GM19043 (cell line): ENCODE data around the gene PHLDB3.
"Not testable (repeated sequence)": the region's sequence is repeated elsewhere in the genome, so short reads cannot be mapped to it uniquely, and the experiment has no call there.

Experiments used
- ATAC-seq: cut with Tn5 transposase; IDR thresholded peaks from one replicate; pipeline ENCODE4 v1.9.1; 2021; ENCODE audit warnings: low read depth; ENCODE audit not compliant: unreplicated experiment

Gene PHLDB3

DNA sequence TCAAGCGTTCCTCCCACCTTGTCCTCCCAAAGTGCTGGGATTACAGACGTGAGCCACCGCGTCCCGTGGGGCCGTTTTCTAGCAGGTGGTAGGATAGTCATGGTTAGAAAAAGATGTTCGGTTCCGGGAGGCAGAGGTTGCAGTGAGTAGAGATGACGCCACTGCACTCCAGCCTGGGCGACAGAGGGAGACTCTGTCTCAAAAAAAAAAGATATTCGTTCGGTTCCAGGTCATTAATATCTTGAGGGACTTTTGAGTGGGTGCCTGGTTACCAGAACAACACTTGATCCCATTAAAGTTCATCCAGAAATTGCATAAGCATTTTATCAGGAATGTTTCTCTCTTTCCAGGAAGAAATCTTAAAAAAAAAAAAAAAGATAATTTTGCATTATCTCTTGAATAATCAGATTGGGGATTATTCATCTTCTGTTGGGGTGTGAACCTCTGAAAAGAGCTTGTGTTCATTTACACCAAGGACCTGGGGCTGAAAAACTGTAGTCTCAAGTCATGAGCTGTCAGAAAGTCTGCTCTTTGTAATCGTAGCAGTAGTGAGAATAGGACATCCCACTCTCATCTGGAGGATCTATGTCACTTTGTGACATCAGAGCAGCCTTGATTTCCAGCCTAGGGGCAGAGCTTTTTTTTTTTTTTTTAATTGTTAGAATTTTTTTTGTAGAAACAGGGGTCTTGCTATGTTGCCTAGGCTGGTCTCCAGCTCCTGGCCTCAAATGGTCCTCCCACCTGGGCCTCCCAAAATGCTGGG is 23.5 kb upstream of the PHLDB3 start:
- ATAC-seq = no peak

DNA sequence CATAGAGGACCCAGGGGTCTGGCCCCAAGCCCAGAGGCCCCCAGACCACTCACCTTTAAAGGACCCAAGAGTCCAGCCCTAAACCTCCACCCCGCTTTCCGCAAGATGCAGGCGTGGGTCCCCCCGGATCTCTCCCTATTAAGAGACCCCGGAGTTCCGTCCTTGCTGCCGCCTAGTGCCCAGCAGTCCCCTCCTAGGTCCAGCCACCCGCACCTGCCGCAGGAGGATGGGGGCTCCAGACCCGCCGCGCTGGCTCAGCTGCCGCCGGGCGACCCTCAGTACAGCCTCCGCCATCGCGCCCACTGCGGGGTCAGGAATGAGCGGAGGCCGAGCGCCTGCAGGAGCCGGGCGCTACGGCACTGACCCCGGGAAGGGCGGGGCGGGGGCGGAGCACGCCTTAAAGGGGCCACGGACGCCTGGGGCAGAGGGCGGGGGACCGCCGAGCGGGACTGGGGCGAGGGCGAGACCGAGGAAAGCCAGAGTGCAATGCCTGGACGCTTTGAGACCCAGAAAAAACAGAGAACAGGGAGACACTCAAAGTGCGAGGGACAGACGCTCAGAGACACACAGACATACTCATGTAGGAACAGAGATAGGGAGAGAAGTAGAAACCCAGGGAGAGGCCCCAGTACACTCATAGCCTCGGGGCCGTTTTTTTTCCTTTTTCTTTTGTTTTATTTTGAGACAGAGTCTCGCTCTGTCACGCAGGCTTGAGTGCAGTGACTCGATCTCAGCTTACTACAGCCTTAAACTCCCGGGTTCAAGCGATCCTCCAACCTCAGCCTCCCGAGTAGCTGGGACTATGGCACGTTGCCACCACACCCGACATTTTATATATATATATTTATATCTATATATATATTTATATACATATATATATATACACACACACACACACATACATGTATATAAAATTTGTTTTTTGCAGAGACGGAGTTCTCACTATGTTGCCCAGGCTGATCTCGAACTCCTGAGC is 22.6 kb upstream of the PHLDB3 start, which contains the start of gene ETHE1:
TSS of gene ETHE1 (minus strand) at position 318 of the 976 bp plus-strand sequence. CDS start at position 294, 24 bp downstream.
- no peak for ATAC-seq

DNA sequence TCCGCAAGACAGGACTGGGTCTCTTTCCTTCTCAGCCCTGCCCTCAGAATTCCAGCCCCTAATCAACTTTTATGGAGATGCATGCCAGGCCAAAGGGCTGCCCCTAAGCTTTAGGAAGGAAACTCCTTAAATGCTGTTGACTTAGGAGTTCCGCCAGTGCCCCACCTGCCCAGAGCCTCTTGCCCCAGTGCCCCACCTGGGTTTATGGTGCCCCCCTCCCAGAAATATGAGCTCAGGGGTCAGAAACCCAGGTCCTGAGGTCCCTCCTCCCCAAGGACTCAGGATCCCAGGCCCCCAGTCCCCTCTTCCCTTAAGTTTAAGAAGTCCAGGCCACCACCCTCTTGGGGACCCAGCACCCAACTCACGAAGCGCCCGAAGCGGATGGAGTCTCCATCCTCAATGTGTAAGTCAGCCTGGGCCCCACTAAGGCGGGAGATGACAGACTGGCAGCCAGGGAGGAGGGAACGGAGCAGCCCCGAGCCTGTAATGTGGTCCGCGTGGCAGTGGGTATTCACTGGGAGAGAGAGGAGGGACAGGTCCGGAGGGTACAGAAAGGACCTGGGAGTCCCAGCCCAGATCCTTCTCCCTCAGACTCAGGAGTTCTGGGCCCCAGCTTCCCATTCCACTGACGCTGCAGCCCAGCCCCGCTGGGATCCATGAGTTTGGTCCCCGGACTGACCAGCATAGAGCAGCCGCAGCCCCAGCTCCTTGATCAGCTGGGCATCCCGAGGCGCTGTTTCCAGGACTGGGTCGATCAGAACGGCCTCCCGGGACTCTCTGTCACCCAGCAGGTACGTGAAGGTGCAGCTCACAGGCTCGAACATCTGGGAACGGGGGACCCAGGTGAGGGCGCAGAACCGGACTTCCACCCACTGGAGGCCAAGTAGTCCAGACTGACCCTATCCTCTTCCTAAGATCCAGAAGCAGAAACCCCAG is 21.6 kb upstream of the PHLDB3 start:
- no peak for ATAC-seq

DNA sequence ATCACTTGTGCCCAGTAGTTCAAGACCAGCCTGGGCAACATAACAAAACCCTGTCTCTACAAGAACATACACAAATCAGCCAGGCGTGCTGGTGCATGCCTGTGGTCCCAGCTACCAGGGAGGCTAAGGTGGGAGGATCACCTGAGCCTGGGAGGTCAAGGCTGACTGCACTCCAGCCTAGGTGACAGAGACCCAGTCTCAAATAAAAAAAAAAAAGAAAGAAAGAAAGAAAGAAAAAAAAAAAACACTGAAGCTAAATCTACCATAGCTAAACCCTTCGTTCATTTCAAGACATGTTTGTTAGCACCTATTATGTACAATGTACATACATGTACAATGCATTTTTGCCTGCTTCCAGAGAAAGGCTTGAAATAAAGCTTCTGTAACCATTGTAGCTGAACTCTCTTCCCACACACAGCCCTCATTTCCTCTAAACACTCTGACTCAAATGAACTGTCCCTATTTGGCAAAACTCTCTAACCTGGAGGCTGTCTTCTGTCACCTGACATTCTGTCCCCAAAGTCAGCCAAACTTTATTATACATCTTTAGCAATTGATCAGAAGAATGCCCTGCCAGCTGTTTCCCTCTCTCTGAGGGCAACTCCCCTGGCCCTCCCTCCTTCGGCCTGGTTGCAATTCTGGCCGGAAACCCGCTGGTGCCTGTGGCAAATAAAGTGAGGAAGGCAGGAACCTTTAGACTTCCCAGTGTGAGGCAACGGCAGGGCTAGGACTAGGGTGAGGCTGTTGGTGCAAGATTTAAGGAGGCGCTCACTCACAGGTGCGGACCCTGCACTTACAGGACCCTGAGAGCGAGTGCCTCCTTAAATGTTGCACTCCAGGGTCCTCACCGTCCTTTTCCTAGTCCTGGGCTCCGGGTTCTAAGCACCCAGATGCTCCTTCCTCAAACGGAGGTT is 20.6 kb upstream of the PHLDB3 start:
- ATAC-seq = no peak

DNA sequence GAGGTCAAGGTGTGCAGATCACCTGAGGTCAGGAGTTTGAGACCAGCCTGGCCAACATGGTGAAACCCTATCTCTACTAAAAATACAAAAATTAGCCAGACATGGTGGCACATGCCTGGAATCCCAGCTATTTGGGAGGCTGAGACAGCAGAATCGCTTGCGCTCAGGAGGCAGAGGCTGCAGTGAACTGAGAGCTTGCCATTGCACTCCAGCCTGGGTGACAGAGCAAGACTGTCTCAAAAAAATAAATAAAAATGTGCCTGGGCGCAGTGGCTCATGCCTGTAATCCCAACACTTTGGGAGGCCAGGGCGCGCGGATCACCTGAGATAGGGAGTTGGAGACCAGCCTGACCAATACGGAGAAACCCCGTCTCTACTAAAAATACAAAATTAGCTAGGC is 19.1 kb upstream of the PHLDB3 start:
- not testable (repeated sequence) for ATAC-seq

DNA sequence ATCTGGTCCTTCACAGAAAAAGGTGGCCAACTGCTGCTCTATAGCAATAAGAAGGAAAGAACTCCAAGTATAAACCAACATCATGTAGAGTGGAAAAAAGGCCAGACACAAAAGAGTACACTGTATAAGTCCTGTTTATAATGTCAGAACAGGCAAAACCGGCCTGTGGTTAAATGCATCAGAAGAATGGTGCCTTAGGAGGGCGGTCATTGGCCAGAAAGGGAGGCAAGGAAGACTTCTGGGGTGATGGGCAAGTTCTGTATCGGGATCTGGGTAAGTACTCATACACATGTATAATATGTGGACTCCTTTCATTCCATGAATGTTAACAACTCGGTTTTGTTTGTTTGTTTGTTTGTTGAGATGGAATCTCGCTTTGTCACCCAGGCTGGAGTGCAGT is 18.4 kb upstream of the PHLDB3 start:
- ATAC-seq = no peak

DNA sequence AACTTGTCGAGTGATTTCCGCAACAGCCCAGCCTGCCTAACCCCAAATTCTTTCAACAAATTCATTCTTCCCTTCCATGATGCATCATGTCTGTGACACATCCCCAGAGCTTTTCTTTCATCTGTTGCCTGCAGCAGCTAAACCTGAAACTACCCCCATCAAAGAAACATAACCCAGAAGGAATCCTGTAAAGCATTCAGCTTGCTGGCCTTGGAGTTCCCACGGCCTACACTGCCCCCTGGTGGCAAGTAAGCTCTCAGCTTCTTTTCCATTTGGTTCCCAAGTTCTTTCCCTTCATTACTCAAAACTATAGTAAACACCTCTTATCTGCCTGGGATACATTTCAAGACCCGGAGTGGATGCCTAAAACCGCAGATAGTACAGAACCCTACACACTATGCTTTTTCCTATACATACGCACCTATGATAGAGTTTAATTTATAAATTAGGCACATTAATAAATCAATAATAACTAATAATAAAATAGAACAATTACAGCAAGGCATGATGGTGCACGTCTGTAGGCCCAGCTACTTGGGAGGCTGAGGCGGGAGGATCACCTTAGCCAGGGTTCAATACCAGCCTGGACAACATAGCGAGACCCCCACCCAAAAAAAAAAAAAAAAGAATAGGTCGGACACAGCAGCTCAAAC is 15.0 kb upstream of the PHLDB3 start:
- ATAC-seq = no peak

DNA sequence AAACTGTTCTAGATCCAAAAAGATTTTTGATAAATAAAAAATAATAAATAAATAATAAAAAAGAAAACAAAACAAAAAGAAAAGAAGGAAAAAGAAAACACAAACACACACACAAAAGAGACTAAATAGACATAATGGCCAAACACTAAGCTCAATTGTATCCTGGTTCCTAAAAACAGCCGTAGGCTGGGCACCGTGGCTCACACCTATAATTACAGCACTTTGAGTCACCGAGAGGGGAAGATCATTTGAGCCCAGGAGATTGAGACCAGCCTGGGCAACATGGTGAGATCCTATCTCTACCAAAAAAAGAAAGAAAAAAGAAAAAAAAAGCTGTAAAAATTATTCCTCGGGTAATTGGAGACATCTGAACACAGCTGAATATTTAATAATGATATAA is 13.5 kb upstream of the PHLDB3 start:
- ATAC-seq = no peak

DNA sequence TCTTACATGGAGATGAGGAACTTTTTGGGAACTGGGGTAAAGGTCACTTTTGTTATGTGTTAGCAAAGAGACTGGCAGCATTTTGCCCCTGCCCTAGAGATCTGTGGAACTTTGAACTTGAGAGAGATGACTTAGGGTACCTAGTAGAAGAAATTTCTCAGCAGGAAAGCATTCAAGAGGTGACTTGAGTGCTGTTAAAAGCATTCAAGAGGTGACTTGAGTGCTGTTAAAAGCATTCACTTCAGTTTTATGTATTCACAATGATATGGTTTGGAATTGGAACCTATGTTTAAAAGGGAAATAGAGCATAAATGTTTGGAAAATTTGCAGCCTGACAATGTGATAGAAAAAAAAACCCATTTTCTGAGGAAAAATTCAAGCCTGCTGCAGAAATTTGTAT is 7.9 kb upstream of the PHLDB3 start:
- ATAC-seq = not testable (repeated sequence)

DNA sequence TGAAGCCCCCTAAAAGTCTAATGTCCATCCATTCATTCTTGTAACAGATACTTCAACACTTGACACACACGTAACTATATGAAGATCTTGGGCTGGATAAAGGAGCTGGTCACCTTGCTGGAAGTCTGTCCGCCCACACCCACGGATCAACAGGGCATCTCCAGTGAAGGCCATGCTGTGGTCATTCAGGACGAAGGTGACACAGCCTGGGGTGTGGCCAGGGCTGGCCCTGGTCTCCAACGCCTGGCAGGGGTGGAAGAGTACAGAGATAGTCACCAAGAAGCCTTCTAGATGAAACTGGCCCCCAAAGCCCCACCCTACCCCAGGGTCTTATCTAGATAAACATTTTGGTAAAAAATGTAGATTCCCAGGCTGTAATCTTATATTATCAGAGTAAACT is 6.8 kb upstream of the PHLDB3 start:
- ATAC-seq = no peak

DNA sequence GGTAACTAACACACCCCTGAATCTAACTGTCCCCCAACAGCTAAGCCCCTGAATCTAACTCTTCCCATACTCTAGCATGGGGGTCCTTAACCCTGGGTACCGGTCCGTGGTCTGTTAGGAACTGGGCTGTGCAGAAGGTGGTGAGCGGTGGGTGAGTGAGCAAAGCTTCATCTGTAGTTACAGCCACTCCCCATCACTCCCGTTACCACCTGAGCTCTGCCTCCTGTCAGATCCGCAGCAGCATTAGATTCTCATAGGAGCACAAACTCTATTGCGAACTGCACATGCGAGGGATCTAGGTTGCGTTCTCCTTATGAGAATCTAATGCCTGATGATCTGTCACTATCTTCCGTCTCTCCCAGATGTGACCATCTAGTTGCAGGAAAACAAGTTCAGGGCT is 6.2 kb upstream of the PHLDB3 start:
- ATAC-seq = no peak

DNA sequence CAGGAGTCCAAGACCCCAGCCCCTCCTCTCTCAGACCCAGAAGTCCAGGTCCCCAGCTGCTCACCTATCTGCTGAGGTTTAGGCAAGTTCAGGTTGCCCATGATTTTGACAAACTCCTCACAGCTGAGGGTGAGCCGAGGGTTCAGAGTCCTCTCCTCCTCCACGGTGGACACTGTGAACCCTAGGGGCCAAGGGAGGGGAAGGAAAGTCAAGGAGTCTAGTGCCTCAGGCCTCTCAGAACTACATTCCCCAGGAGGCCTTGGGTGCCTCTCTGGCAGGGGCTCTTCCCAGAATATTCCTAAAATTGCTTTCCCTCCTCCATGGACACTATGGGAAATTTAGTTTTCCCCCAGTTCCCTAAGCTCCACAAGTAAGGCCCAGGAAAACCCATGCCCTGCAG is 3.3 kb upstream of the PHLDB3 start:
- no peak for ATAC-seq

DNA sequence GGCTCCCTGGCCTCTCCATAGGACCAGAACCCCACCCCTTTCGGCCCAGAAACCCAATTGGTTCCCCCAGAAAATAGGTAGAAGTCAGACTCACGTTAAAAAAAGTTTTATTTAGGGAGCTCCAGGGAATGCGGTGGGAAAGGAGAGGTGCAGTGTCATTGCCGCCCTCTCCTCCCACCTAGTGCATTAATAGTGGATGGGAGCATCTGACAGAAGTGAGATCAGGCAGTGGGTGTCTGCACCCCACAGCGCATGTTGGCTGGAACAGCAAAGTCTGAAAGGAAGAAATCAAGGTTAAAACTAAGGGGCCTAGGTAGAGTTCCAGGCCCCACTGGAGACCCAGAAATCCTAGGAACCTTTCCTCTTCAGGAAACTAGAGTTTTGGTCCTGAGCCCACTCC is 2.1 kb upstream of the PHLDB3 start:
- no peak for ATAC-seq

DNA sequence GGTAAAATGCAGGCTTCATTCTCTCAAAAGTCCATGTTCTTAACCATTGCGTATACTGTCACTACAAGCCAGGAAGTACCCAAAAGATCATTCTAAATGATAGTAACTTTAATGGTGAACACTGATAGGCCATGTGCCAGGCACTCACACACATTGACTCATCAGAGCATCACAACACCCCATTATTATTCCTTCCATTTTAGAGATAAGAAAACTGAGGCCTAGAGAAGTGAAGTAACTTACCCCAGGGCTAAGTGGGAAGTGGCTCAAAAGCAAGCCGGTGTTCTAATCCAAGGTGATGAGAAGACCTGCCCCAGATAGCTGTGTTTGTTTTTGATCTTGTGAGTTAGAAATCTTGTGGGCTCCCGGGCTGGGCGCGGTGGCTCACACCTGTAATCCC is 1.4 kb upstream of the PHLDB3 start:
- no peak for ATAC-seq

DNA sequence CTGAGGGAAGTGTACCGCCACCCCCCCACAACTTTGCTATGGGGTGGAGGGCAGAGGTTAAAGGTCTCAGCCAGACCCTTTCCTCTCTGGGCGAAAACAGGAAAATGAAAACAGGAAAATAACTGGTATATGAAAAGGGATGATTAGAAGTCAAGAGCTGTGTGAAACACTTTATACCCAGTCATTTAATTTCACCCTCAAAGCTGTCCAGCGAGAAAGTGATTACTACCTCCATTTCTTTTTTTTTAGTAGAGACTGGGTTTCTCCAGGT is 575 bp upstream of the PHLDB3 start:
- ATAC-seq = no peak

DNA sequence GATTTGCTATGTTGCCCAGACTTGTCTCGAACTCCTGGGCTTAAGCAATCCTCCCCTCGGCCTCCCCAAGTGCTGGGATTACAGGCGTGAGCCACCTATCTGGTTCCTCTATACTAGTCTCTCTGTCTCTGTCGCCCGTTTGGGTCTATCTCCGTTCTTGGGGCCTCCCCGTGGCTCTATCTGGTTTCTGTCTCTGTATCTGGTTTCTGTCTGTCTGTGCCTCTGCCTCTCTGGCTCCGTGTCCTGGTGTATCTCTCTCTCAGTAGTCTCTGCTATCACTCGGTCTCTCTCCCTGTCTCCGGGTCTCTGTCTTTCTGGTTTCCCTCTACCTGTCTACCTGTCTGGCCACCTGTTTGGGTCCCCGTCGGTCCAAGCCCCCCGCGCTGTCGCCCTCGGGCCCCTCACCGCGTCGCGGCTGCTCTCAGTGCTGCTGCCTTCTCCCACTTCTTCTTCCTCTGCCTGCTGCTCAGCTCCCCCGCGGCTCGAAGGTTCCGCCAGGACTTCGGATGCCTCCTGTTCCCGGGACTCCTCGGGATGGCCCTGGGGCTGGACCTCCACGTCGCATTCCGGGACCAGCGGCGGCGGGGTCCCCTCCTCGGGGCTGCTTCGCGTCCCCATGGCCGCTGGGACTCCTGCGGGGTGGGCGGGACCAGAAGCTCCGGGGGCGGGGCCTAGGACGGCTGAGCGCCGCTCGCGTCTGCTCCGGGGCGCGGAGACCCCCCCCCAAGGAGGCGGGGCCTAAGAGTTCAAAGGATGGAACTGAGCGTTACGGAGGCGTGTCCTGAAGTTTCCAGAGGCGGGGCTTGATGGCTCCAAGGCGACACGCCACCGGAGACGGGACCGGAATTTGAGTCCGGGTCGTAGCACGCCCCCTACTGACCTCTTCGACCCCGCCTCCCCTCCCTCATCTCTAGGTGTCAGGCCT is 783 bp downstream of the PHLDB3 start:
- ATAC-seq = peak; percentile 90

DNA sequence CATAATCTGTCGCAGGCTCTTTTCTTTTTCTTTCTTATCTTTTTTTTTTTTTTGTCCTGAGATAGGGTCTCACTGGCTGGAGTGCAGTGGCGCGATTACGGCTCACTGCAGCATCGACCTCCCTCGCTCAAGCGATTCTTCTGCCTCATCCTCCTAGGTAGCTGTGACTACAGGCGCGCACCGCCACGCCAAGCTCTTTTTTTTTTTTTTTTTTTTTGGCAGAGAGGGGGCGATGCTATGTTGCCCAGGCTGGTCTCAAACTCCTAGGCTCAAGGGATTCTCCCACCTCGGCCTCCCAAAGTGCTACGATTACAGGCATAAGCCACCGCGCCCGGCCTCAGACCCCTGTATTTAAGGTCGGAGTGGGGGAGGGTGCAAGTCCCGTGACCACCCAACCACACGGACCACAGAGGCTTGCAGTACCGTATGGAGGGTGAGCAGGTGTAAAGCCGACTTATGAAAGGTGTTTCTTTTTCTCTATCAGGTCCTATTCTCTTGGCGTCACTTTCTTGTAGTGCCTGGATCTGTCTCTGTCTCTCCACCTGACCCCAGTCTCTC is 2.0 kb downstream of the PHLDB3 start:
- no peak for ATAC-seq
